Mesendoderm (in vitro differentiated cells): ENCODE measurements around the gene HAGH.

Experiments
- DNase-seq: peaks from one replicate; pipeline ENCODE4 v3.0.0; 2013
- H2AK5ac ChIP-seq: 2 replicates; pipeline ENCODE4 v1.6.1; 2013; ENCODE audit warnings: low read length, inconsistent platforms
- H2BK120ac ChIP-seq: 2 replicates; pipeline ENCODE4 v1.6.1; 2013; ENCODE audit warnings: low read depth, mild to moderate bottlenecking, low read length, moderate library complexity, mixed read lengths
- H2BK15ac ChIP-seq: replicated peaks from 2 replicates; pipeline ENCODE4 v1.6.1; 2013; ENCODE audit warnings: low read depth, mild to moderate bottlenecking, moderate library complexity
- H2BK5ac ChIP-seq: 2 replicates; pipeline ENCODE4 v1.6.1; 2013; ENCODE audit warnings: low read length, inconsistent platforms
- H3K18ac ChIP-seq: 2 replicates; pipeline ENCODE4 v1.6.1; 2013; ENCODE audit warnings: mild to moderate bottlenecking, low read length, mixed read lengths
- H3K23ac ChIP-seq: one replicate; pipeline ENCODE4 v1.6.1; 2013; ENCODE audit warnings: low read length
- H3K27ac ChIP-seq: 2 replicates; pipeline ENCODE4 v1.5.1; 2013; ENCODE audit warnings: low read depth, mild to moderate bottlenecking, inconsistent platforms, low read length, moderate library complexity
- H3K27me3 ChIP-seq: 2 replicates; pipeline ENCODE4 v1.6.1; 2013; ENCODE audit warnings: low read length, control low read depth, mild to moderate bottlenecking, inconsistent platforms; ENCODE audit not compliant: insufficient read depth, poor library complexity
- H3K36me3 ChIP-seq: 2 replicates; pipeline ENCODE4 v1.6.1; 2013; ENCODE audit warnings: low read length, inconsistent platforms; ENCODE audit not compliant: control insufficient read depth, insufficient read depth
- H3K4ac ChIP-seq: one replicate; pipeline ENCODE4 v1.6.1; 2013; ENCODE audit warnings: low read depth, mild to moderate bottlenecking, low read length, moderate library complexity
- H3K4me1 ChIP-seq: 2 replicates; pipeline ENCODE4 v1.6.1; 2013; ENCODE audit warnings: low read depth, low read length, inconsistent platforms; ENCODE audit not compliant: control insufficient read depth
- H3K4me2 ChIP-seq: 2 replicates; pipeline ENCODE4 v1.6.1; 2013; ENCODE audit warnings: low read length
- H3K4me3 ChIP-seq: 2 replicates; pipeline ENCODE4 v1.5.1; 2013; ENCODE audit warnings: mild to moderate bottlenecking, low read length
- H3K56ac ChIP-seq: one replicate; pipeline ENCODE4 v1.6.1; 2013; ENCODE audit warnings: low read length
- H3K79me1 ChIP-seq: 2 replicates; pipeline ENCODE4 v1.6.1; 2013; ENCODE audit warnings: low read length, inconsistent platforms
- H3K79me2 ChIP-seq: 2 replicates; pipeline ENCODE4 v1.6.1; 2013; ENCODE audit warnings: mild to moderate bottlenecking, low read length; ENCODE audit not compliant: control insufficient read depth, insufficient read depth
- H3K9ac ChIP-seq: 2 replicates; pipeline ENCODE4 v1.6.1; 2013; ENCODE audit warnings: low read length, inconsistent platforms
- H4K5ac ChIP-seq: one replicate; pipeline ENCODE4 v1.6.1; 2013; ENCODE audit warnings: low read length
- H4K8ac ChIP-seq: one replicate; pipeline ENCODE4 v1.6.1; 2013; ENCODE audit warnings: low read depth, mild to moderate bottlenecking, control low read depth, low read length, moderate library complexity
- WGBS: extraction: QIAGEN DNeasy Blood & Tissue Kit; methylation state at CpG from one replicate; pipeline ENCODE4 v1.1.7; 2013; ENCODE audit warnings: low lambda C conversion rate, missing lambda C conversion rate; ENCODE audit not compliant: insufficient coverage; ENCODE audit errors: extremely low coverage; 5-methylcytosine and 5-hydroxymethylcytosine counted together

HAGH gene

GRCh38 chr16:1818204-1818872, 8.3 kb downstream of the HAGH start:
- H3K9ac ChIP-seq, result no peak overlapping the region
- H3K27ac ChIP-seq, result no peak overlapping the region
- no peaks in the 10 kb centered on the region for H3K79me2 ChIP-seq
- H3K36me3 ChIP-seq, result no peaks in the 10 kb centered on the region
- no peak overlapping the region for H3K18ac ChIP-seq
- H3K23ac ChIP-seq, result no peak overlapping the region
- H4K8ac ChIP-seq, result no peak overlapping the region
- no CpG with 5 or more reads among the region's 27 CpGs for WGBS
- H3K4me3 ChIP-seq, result no peak overlapping the region
- H2BK15ac ChIP-seq, result no peak overlapping the region
- no peaks in the 10 kb centered on the region for H3K4me1 ChIP-seq
- no peak overlapping the region for H4K5ac ChIP-seq
- no peak overlapping the region for H3K4ac ChIP-seq
- H2BK5ac ChIP-seq, result no peak overlapping the region
- no peaks in the 10 kb centered on the region for H3K27me3 ChIP-seq
- H2BK120ac ChIP-seq, result no peak overlapping the region
- no peak overlapping the region for H2AK5ac ChIP-seq
- H3K4me2 ChIP-seq, result no peak overlapping the region
- no peak overlapping the region for H3K56ac ChIP-seq
- DNase-seq, result no peak
- H3K79me1 ChIP-seq, result no peaks in the 10 kb centered on the region

GRCh38 chr16:1817716-1818115, 8.9 kb downstream of the HAGH start:
- H3K18ac ChIP-seq, result no peak overlapping the region
- H4K5ac ChIP-seq, result no peak overlapping the region
- H3K79me2 ChIP-seq, result no peaks in the 10 kb centered on the region
- no peak overlapping the region for H2BK5ac ChIP-seq
- no peak overlapping the region for H2BK15ac ChIP-seq
- no CpG with 5 or more reads among the region's 17 CpGs for WGBS
- no peak overlapping the region for H3K4ac ChIP-seq
- no peak overlapping the region for H4K8ac ChIP-seq
- H2BK120ac ChIP-seq, result no peak overlapping the region
- no peak overlapping the region for H3K27ac ChIP-seq
- no peaks in the 10 kb centered on the region for H3K36me3 ChIP-seq
- H3K4me2 ChIP-seq, result no peak overlapping the region
- H2AK5ac ChIP-seq, result no peak overlapping the region
- no peaks in the 10 kb centered on the region for H3K27me3 ChIP-seq
- H3K4me3 ChIP-seq, result no peak overlapping the region
- no peak overlapping the region for H3K56ac ChIP-seq
- no peaks in the 10 kb centered on the region for H3K79me1 ChIP-seq
- DNase-seq, result no peak
- no peak overlapping the region for H3K23ac ChIP-seq
- no peaks in the 10 kb centered on the region for H3K4me1 ChIP-seq
- no peak overlapping the region for H3K9ac ChIP-seq

GRCh38 chr16:1817276-1817589, 9.4 kb downstream of the HAGH start:
- Histone ChIP-seq H2BK15ac (no peak overlapping the region), H3K79me1 (no peaks in the 10 kb centered on the region), H2BK5ac (no peak overlapping the region), H3K4me3 (no peak overlapping the region), H3K4ac (no peak overlapping the region), H3K27me3 (no peaks in the 10 kb centered on the region), H3K56ac (no peak overlapping the region), H3K36me3 (no peaks in the 10 kb centered on the region), H4K5ac (no peak overlapping the region), H4K8ac (no peak overlapping the region), H3K4me1 (no peaks in the 10 kb centered on the region), H3K27ac (no peak overlapping the region), H3K9ac (no peak overlapping the region), H3K79me2 (no peaks in the 10 kb centered on the region), H2AK5ac (no peak overlapping the region), H3K18ac (no peak overlapping the region), H3K4me2 (no peak overlapping the region), H2BK120ac (no peak overlapping the region), H3K23ac (no peak overlapping the region)
- DNase-seq, result no peak
- no CpG with 5 or more reads among the region's 9 CpGs for WGBS

- H3K27me3 ChIP-seq, result no peaks in the 10 kb centered on the region
- H2BK5ac ChIP-seq, result no peak overlapping the region
- no peak overlapping the region for H2BK15ac ChIP-seq
- H3K79me1 ChIP-seq, result no peaks in the 10 kb centered on the region
- no peak overlapping the region for H3K4ac ChIP-seq
- no peak overlapping the region for H4K8ac ChIP-seq
- H3K27ac ChIP-seq, result no peak overlapping the region
- no peaks in the 10 kb centered on the region for H3K4me1 ChIP-seq
- no peak overlapping the region for H2AK5ac ChIP-seq
- no peak for DNase-seq
- no peak overlapping the region for H2BK120ac ChIP-seq
- H3K23ac ChIP-seq, result no peak overlapping the region
- no peak overlapping the region for H3K4me3 ChIP-seq
- no peak overlapping the region for H4K5ac ChIP-seq
- no peak overlapping the region for H3K9ac ChIP-seq
- no CpG with 5 or more reads among the region's 40 CpGs for WGBS
- no peak overlapping the region for H3K56ac ChIP-seq
- H3K79me2 ChIP-seq, result no peaks in the 10 kb centered on the region
- no peak overlapping the region for H3K4me2 ChIP-seq
- no peaks in the 10 kb centered on the region for H3K36me3 ChIP-seq
- no peak overlapping the region for H3K18ac ChIP-seq
Measured at GRCh38 chr16:1816396-1817275, 10.0 kb downstream of the HAGH start.

GRCh38 chr16:1815461-1815860, 11.2 kb downstream of the HAGH start:
- Histone ChIP-seq H3K4ac (no peak overlapping the region), H3K9ac (no peak overlapping the region)

More at GRCh38 chr16:1815461-1815860, 11.2 kb downstream of the HAGH start:
- H2BK5ac ChIP-seq, result no peak overlapping the region
- no peak overlapping the region for H3K4me3 ChIP-seq
- no peak overlapping the region for H3K27ac ChIP-seq
- H3K56ac ChIP-seq, result no peak overlapping the region
- no peak overlapping the region for H3K4me2 ChIP-seq
- H2AK5ac ChIP-seq, result no peak overlapping the region
- H2BK15ac ChIP-seq, result no peak overlapping the region
- no peak overlapping the region for H4K8ac ChIP-seq
- no peak overlapping the region for H3K18ac ChIP-seq
- no peaks in the 10 kb centered on the region for H3K27me3 ChIP-seq
- H3K23ac ChIP-seq, result no peak overlapping the region
- DNase-seq, result no peak
- no CpG with 5 or more reads among the region's 11 CpGs for WGBS
- no peak overlapping the region for H2BK120ac ChIP-seq
- H3K36me3 ChIP-seq, result no peaks in the 10 kb centered on the region
- H3K79me1 ChIP-seq, result no peaks in the 10 kb centered on the region
- no peaks in the 10 kb centered on the region for H3K4me1 ChIP-seq
- H4K5ac ChIP-seq, result no peak overlapping the region
- H3K79me2 ChIP-seq, result no peaks in the 10 kb centered on the region
